DLD1 (cell line): ENCODE measurements around the gene CD34.

Experiments
- in situ Hi-C: cut with HindIII; loops from 2 replicates; pipeline ENCODE4 v1.10.0; 2017; ENCODE audit warnings: low sequenced_read_pairs

Gene CD34

DNA sequence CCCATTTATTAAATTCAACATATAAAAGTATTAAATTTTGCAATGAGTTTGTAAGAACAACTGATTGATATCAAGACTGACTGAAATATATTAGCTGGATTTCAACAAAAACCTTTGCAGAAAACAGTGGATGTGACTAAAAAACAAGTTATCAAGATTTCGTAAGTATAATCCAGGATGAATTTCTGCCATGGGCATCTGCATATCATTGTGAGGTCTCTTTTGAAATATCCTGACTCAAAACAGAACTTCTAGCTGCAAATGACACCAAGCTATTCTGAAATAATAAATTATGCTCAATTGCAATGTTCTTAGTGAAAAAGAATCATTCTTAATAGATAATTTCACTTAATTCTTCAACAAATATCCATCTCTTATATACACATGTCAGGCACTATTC lies 52.6 kb downstream of the CD34 start:
- in situ Hi-C loops: no loop called here

DNA sequence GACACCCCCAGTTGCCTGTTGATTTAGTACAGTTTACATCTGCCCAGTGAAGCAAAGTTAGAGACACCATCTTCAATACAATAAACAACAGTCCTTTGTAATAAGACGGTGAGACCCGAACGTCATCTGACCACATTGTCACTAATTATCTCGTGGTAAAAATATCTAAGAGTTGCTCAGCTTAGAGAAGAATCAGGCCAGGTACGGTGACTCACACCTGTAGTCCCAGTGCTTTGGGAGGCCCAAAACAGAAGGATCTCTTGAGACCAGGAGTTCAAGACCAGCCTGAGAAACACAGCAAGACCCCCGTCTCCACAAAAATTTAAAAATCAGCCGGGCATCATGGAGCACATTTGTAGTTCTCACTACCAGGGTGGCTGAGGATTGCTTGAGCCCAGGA lies 53.5 kb downstream of the CD34 start:
- in situ Hi-C loops: no loop called here

DNA sequence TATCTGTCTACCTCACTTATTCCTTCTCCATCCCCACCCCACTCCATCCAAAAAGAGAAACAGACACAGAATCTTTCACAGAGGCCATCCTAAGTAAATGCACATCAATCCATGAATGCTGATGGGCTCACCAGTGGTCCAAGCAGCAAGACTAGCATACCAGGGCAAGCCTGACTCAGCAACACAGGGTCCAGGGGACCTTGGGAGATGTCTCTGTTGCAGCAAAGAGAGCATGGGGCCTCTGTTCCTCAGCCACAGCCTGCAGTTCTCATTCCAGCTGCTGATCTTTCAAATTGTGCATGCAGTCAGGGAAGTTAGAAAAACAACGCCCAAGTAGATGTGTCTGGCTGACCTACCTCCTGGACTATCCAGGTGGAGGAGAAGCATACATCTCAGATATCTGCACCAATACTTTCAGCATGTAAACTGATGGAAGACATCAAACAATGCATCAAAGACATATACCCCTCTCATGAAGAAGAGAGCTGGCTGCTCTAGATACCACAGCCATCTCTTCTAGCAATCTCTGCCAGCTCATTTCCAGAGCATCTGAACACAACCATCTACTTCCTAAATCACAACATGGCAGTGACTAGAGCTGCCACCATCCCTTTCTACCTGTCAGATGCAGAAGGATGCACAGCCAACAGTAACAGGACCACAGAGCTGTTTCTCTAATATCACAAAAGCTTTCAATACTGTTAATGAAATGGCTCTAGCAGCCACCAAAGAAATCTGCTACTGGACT lies 54.5 kb downstream of the CD34 start:
- in situ Hi-C loops: no loop called here

DNA sequence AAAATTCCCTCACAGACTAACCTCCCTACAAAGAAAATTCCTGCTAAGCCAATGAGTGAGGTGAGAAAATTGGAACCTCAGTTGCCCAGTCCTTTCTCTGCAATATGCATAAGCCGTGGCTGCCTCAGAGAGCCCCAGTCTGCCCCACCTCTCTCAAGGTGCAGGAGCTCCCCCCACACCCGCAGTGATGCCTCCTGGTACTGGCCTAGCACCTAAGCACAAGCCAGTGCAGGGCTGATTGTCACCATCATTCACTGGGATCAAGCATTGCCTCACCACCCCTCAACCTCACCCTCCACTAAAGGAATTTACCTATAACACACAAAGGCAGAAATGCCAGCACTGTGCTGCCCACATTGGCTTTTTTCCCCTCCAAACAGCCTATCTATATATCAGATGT lies 56.9 kb downstream of the CD34 start:
- in situ Hi-C loops: no loop called here

DNA sequence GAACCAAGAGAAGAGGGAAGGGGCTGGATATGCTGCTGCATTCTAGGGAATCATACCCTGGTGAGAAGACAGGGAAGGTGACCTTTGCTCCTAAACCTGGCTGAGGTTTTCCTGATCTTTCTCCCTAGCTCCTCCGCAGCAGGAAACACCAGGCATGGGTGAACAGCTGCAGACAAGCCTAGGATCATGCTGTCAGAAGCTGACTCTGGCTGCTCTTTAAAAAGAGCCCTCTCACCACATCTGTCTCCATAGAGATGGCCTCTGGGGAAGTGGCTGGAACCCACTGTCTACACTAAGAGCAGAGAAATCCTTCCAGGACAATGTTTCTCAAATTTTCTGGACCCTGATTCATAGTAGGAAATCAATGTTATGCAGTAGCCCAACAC lies 57.6 kb downstream of the CD34 start:
- in situ Hi-C loops: no loop called here

DNA sequence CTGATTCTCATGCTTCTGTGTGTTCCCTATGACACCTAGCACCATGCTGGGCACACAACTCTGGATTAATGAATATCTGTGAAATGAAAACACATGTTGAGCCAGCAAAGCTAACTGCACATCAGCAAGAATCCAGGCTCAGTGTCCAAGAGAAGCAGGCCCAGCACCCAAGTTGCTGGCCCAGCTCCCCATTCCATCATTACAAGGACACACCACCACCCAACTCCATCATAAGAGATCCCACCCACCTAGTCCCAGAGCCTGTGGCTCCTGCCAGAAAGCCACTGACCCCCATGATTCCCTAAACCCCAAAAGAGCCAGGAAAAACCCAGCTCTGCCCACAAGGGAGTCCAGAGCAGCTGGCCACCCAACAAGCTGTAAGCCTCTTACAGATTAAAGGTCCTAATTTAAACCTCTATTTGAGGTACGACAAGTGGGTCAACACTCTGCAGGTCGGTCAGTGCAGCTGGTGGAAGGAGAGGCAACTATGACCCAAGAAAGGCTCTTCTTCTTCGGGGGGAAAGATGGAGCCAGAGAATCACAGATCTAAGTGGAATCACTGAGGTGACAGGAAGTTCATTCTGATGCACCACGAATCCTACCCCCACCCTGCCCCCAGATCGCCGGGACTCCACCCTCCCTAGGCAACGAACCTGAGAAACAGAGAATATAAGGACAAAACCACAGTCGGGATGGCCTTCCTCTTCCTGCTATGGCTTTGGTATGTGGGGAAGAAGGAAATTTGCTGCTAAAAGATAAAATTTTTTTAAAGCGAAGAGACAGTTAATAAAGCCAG lies 58.2 kb downstream of the CD34 start:
- in situ Hi-C loops: no loop called here

DNA sequence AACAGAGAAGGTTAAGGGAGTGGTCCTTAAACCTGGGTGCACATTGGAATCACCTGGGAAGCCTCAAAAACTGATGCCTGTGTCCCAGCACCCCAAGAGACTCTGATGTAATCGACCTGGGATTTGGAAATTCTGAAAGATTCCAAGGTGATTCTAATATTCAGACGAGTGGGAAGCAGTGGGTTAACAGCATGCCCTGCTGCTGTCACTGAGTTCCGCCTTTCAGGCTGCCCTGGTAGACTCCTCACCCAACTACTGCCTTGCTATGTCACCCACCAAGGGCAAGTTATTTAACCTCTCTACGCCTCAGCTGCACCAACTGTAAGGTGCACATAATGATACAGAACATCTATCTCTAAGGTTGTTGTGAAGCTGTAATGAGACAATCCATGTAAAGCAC lies 59.2 kb downstream of the CD34 start:
- in situ Hi-C loops: no loop called here

DNA sequence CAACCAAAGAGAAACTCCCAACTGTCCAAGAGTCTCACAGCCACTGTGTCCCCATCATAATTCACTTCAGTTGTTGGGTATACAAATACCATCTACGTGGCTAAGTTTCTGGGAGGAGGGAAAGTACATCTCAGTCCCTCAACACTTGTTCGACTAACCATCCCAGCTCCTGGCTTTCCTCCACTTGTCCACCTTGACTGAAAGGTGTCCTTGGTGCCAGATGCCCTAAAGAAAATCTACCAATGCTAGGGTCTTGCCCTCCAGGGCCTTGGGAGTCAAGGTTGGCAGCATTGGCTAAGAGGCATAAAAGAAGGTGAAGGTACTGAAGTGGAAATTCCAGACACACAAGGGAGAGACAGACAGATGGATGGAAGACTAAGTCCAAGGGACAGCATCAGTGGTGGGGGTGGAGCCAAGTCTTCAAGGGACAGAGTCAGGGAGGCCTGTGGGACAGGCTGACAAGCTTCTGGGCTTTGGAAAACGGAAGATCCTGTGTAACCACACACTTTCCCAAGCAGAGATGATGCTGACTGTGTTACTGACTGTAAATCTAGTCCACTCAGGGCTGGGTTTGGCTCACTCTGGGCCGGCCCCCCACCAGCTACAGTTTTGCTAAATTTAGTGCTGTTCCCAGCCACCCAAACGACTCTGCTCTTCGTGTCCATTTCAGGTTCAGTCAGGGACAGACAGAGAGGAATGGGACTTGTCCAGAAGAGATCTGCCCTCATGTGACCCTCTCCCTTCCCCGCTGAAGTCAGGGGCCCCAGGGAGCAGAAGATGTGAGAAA lies 60.1 kb downstream of the CD34 start:
- in situ Hi-C loops: no loop called here

DNA sequence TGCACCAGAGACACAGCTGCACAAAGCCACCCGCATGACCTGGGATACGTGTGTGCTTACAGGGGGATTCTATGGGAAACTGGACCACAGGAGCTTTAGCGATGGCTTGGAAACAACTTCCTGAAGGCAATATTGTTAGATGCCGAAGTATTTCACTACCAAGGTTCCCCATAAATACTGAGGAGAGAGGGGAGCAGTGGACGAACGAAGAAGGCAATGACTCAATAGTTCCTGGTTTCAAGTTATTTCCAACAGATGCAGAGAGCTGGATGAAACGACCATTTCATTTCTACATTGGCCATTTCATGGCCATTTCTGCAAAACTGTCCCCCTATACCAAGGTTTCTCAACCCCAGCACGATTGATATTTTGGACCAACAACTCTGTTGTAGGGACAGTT lies 61.3 kb downstream of the CD34 start:
- in situ Hi-C loops: no loop called here

DNA sequence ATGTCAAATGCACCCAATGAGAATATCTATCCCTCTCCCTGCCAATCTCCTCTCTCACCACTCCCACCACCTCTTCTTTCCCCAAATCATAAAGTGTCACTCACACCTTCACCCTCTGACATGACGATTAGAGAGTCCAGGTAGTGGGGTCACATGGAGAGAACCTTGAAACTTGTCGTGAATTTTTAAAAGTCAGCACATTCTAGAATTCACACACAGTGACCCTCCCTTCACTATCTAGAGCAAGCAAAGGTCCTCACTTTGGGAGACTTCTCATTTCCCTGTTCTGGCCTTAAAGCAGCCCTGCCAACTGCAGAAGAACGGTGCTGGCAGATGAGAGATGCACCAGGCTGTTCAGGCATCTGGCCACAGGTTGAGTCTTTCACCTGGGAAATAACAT lies 61.9 kb downstream of the CD34 start:
- in situ Hi-C loops: no loop called here

DNA sequence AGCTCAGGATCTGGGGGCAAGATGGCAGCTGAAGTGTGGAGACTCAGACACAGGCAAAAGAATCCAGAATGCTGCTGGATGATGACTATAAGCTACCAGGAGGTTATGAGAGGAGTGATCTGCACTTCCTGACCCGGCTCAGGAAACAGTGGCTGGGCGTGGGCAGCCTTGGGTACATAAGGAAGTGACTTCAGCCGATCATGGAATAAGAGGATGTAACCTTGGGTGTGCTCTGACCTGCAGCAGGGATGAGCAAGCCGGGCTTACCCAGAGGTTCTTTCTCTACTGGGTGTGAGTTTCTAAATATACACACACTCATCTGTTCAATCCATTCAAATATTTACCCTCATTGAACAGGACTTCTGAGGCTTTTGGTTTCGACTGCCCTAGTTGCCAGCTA lies 62.7 kb downstream of the CD34 start:
- in situ Hi-C loops: no loop called here

DNA sequence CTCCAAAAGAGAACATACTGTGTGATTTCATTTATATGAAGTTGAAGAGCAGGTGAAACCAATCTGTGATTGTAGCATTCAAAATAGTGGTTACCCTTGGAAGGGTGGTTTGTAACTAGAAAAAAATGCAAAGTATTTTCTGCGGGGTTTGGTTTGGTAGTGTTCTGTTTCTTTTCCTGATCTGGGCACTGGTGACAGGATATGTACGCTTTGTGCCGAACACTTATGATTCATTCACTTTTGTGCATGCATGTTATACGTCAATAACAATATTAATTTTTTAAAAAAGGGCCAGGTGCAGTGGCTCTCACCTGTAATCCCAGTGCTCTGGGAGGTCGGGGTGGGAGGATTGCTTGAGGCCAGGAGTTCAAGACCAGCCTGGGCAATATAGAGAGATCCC lies 63.8 kb downstream of the CD34 start:
- in situ Hi-C loops: no loop called here

DNA sequence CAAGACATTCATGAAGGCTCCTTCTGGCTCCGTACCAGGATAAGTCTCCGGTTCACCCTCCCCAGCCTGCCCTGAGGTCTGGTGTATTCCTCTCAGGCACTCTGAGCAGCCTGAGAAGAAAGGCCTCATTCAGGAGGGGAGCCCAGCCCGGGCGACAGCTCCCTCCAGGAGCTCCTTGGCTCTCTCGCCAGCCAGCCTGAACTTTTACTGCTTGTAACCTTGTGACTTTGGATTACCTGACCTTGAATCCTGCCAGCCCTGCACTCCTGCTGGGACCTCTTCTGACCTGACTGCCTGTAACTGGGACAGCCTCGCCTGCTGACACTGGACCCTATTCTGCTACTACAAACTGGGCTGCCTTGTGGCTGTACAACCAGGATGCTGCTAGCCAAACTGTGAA lies 65.8 kb downstream of the CD34 start:
- in situ Hi-C loops: no loop called here

DNA sequence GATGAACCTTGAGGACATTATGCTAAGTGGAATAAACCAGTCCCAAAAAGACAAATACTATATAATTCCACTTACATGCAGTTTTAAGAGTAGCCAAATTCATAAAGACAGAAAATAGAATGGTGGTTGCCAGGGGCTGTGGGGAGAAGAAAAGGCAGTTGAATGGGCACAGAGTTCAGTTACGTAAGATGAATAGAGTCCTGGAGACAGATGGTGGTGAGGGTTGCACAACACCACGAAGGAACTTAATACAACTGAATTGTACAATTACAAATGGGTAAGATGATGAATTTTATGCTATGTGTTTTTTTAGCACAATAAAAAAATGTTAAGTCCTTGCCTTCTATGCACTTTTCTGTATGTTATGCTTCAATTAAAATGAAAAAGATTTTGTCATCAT lies 66.6 kb downstream of the CD34 start:
- in situ Hi-C loops: no loop called here

DNA sequence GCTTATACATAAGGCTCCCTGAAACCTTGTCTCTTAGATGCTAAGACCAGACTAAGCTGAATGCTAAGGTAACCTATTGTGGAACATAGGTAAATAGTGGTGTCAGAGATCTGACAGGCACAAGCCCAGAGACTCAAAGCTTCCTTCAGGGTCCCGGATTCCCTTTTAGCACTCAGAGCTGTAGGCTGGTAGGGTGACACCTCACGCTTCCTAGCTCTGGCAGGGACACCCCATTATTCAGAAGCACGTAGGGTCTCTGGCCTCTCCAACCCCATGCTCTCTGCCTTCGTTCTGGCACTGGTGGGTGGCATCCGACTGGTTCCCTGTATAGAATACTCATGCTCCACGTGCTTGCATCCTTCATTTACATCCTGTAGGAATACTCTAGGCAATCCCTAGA lies 68.4 kb downstream of the CD34 start:
- in situ Hi-C loops: no loop called here

DNA sequence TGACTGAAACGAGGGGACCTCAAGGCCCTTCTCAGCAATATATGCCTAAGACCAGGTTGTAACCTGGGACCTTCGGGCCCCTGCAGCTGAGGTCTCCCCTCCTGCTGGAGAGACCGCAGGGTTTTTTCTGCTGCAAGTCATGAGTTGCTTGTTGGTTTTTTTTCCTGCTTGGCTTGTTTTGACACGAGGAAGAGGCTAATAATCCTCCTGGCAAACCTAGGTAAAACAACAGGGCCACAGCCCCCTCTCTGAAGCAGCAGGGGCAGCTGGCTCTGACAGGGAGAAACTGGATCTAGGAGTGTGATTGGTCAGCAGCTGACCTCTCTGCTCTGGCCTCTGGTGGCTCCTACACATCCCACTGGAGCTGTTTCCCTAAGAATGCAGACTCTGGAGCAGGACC lies 69.0 kb downstream of the CD34 start:
- in situ Hi-C loops: no loop called here

DNA sequence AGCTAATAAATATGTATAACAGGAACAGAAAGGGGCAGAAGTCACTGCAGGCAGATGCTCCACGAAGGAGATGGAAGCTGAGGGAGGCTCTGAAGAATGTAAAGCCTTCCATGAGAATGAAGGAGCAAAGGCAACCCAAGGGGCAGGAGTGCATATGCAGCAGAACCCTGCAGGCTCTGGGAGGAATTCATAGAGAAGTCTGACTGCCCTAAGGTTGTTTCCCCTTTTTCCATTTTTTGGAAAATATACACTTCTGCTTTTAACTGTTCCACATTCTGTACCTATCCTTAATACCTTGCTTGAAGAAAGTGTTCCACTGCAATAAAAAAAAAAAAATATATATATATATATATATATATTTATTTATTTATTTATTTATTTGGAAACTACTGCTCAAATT lies 69.6 kb downstream of the CD34 start:
- in situ Hi-C loops: no loop called here

DNA sequence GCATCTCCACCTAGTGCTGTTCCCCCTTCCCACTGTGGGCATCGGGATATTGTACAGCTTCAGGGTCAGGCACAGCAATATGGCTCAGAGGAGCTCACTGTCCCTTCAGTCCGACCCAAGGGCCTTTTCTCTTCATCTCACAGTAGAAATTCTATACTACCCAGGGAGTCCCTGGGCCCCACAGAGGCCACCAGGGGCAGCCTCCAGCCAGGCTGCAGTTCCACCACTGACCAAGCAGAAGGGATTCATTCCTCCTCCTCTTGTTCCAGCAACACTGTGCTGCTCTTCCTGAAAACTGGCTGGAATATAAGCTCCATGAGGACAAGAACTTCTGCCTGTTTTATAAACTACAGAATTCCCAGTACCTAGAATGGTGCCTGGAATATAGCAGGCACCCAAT lies 70.5 kb downstream of the CD34 start:
- in situ Hi-C loops: no loop called here

DNA sequence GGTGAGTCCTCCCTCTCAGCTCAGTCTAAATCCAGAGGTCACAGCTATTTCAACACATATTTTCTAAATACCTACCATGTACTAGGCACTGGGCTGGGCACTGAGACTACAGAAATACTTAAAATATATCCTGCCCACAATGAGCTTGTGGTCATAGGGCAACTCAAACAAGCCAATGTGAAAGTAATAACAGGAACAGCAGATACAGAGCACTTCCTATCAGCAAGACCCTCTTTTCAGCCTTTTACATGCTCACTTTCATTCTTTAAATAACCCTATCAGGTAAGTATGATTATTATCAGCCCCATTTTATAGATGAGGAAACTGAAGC lies 71.9 kb downstream of the CD34 start:
- in situ Hi-C loops: no loop called here

DNA sequence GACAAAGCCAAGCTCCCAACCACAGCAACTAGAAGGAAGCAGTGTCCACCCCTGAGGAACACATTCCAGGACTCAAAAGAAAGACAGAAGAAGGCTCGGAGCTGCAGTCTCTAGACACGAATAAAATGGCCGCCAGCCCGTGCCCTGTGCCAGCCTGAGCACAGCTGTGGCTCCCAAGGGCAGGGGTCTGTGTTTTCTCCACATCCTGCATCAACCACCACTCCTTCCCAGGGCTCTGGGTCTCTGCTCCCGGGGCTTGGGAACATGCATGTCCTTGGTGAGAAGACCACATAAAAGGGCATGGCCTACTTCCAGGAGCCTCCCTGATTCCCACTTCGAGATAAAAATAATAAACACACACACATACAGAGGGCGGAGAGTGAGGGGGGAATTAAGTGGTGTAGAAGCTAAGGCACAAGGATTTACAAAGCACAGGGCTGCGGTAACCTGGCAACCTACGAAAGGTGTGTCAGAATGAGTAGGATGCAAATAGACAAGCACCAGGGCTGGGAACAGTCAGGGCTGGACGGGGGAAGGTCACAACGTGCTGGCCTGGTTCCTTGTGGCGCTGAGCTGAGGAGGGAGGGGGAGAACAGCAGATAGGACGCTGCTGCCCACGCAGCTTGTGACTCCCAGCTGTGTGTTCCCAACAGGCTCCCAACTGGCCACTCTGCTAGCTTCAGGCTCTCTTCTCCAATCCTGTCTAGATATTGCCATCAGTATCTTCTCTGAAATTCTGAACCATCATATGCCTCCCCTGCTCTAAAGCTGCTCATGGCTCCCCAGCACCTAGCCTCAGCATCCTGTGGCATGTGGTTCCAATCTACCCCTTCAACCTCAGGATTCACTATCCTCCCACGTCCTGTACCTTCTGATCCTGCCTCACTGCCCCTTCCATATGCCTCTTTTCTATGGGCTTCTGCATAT lies 72.5 kb downstream of the CD34 start:
- in situ Hi-C loops: no loop called here

DNA sequence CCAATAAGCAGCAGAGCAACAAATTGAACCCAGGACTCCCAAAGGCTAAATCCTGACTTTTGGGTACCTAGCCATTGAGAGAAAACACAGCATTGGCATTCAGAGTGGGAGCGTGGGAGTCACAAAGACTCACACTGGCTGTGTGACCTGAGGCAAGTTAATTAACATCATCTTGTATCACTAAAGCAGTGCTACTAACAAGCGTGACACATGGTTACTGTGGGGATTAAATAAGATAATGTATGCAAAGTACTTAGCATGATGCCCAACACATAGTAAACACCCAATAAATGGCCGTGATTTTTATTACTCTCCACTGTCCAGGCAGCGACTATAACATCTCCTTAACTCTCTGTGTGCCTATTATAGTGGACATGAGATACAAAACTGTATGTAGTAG lies 73.3 kb downstream of the CD34 start:
- in situ Hi-C loops: no loop called here
